ENCODE measurements around the gene FLNB. TPM values are rescaled to one million over a fixed set of nuclear protein-coding genes. Genes with fewer than 3 reads are reported as not detected.
A peak's percentile ranks its signal among the peaks of the same experiment; 100 is the strongest.

The FLNB gene
- total RNA-seq, 1 experiment from 2014 or later: 83.4 TPM

DNA sequence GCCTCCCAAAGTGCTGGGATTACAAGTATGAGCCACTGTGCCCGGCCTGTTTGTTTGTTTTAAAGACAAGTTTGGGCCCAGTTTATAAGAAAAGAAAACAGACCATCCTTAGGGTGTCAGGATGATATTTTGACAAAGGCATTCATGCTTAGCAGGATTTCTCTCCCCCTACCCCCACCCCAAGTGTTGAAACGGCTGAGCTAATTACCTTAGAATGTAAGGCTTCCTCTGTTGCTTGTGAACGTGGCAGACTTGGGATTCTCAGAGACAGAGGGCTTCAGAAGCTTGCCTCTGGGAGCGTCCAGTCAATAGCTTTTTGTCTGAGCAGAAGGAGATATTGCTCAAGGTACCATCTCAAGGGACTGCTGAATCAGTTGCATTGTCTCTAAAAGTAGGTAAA is 24.0 kb downstream of the FLNB start:
- H3K79me2 ChIP-seq (ENCODE audit: insufficient read depth, low read length): peaks cover 9% of the 10 kb centered on the region; the same call in 1 of the 2 replicates
- H3K23me2 ChIP-seq (ENCODE audit: insufficient read length, low read depth, low read length, poor library complexity, severe bottlenecking): no peaks in the 10 kb centered on the region
- no peak overlapping the region for H4K8ac ChIP-seq (replicated peaks; ENCODE audit: insufficient read length, low read depth, low read length)
- no peaks in the 10 kb centered on the region for H4K20me1 ChIP-seq (ENCODE audit: control insufficient read depth, insufficient read depth, insufficient read length)
- H3K27me3 ChIP-seq (ENCODE audit: insufficient read depth, low read length): no peaks in the 10 kb centered on the region
- H3K9me3 ChIP-seq (ENCODE audit: control insufficient read depth, low read depth, low read length): no peaks in the 10 kb centered on the region
- H2BK20ac ChIP-seq (ENCODE audit: low read depth, low read length, poor library complexity, severe bottlenecking): no peak overlapping the region
- H4K91ac ChIP-seq (ENCODE audit: insufficient read length, low read depth, low read length): no peak overlapping the region
- TF ChIP-seq, protein P1, sequence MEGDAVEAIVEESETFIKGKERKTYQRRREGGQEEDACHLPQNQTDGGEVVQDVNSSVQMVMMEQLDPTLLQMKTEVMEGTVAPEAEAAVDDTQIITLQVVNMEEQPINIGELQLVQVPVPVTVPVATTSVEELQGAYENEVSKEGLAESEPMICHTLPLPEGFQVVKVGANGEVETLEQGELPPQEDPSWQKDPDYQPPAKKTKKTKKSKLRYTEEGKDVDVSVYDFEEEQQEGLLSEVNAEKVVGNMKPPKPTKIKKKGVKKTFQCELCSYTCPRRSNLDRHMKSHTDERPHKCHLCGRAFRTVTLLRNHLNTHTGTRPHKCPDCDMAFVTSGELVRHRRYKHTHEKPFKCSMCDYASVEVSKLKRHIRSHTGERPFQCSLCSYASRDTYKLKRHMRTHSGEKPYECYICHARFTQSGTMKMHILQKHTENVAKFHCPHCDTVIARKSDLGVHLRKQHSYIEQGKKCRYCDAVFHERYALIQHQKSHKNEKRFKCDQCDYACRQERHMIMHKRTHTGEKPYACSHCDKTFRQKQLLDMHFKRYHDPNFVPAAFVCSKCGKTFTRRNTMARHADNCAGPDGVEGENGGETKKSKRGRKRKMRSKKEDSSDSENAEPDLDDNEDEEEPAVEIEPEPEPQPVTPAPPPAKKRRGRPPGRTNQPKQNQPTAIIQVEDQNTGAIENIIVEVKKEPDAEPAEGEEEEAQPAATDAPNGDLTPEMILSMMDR (conservative IDR thresholded peaks at IDR 0.05): no peak
- no CpG with 5 or more reads among the region's 4 CpGs for WGBS (ENCODE audit: extremely low coverage, insufficient read length, low lambda C conversion rate)
- H3T11ph ChIP-seq (ENCODE audit: low read length): no peak overlapping the region
- H3K36me3 Mint-ChIP-seq (ENCODE audit: insufficient read depth in 1 of 3, low read depth in 3 of 3): peaks cover 0 to under 1% (median 0%) of the 10 kb centered on the region in 3 experiments; a peak in 2 of 7 replicates
- no peak overlapping the region for H2BK15ac ChIP-seq (ENCODE audit: low read depth, low read length)
- H2BK120ac ChIP-seq (ENCODE audit: low read depth, low read length, poor library complexity, severe bottlenecking): no peak overlapping the region
- H2BK5ac ChIP-seq (ENCODE audit: insufficient read length, low read length): no peak overlapping the region
- DNase-seq: no peak
- H3K4me1 Mint-ChIP-seq: peaks cover 52 to 63% of the 10 kb centered on the region in 2 experiments
- no peak overlapping the region for H3K14ac ChIP-seq (ENCODE audit: insufficient read depth, low read length)
- H3K23ac ChIP-seq (ENCODE audit: insufficient read length, low read depth, low read length): no peak overlapping the region
- no peaks in the 10 kb centered on the region for H3K27me3 Mint-ChIP-seq (ENCODE audit: low read depth)
- peak overlapping the region in 2 of 3 experiments; percentile 25 to 83; a peak in 4 of 7 replicates for H3K27ac Mint-ChIP-seq
- H3K4me1 ChIP-seq (ENCODE audit: insufficient read depth, low read length): peaks cover 22% of the 10 kb centered on the region
- no peak overlapping the region for H4K5ac ChIP-seq (ENCODE audit: insufficient read length, low read depth, low read length)
- H3K79me1 ChIP-seq (ENCODE audit: insufficient read depth, low read depth, low read length, poor library complexity, severe bottlenecking): peaks cover 3% of the 10 kb centered on the region
- H3K27ac ChIP-seq (ENCODE audit: insufficient read length, low read depth, low read length): no peak overlapping the region
- H3K56ac ChIP-seq (ENCODE audit: insufficient read length, low read depth, low read length): no peak overlapping the region
- H2AFZ ChIP-seq (ENCODE audit: low read length): no peak overlapping the region
- no peak overlapping the region for H2BK12ac ChIP-seq (ENCODE audit: insufficient read length, low read depth, low read length)
- peak overlapping the region; percentile 41 for H3K9ac ChIP-seq (ENCODE audit: extremely low read depth, insufficient read length, low read length)
- no peak overlapping the region for H3K4me2 ChIP-seq (ENCODE audit: insufficient read depth, insufficient read length, low read length)
- no peak overlapping the region for H3K4ac ChIP-seq (ENCODE audit: low read depth, low read length)
- no peak overlapping the region for H3K4me3 Mint-ChIP-seq
- H3K18ac ChIP-seq (ENCODE audit: insufficient read length, low read depth, low read length): no peak overlapping the region
- no peak overlapping the region for H2AK5ac ChIP-seq (ENCODE audit: insufficient read length, low read length)
- H3K9me3 Mint-ChIP-seq: no peaks in the 10 kb centered on the region

Data from H9 (cell line).